Cortex of kidney (tissue), 1 donor: Measurements from ENCODE around the gene TMC5.
"Not testable (repeated sequence)": the region's sequence is repeated elsewhere in the genome, so short reads cannot be mapped to it uniquely, and the experiment has no call there.

Experiments used
- DNase-seq: peaks from one replicate; lab custom pipeline; 2025; lab: John Stamatoyannopoulos, UW

The TMC5 gene

GRCh38 chr16:19400711-19401110, 17.0 kb upstream of the TMC5 start:
- DNase-seq = no peak

- DNase-seq = no peak
These were observed 10.7 kb upstream of the TMC5 start for GRCh38 chr16:19406891-19407491.

- DNase-seq = no peak
These were observed 7.1 kb upstream of the TMC5 start for GRCh38 chr16:19410435-19411171.

GRCh38 chr16:19411298-19411697, 6.4 kb upstream of the TMC5 start:
- no peak for DNase-seq

GRCh38 chr16:19412055-19412454, 5.6 kb upstream of the TMC5 start:
- DNase-seq = not testable (repeated sequence)

GRCh38 chr16:19415461-19415860, 2.2 kb upstream of the TMC5 start:
- no peak for DNase-seq

DNA sequence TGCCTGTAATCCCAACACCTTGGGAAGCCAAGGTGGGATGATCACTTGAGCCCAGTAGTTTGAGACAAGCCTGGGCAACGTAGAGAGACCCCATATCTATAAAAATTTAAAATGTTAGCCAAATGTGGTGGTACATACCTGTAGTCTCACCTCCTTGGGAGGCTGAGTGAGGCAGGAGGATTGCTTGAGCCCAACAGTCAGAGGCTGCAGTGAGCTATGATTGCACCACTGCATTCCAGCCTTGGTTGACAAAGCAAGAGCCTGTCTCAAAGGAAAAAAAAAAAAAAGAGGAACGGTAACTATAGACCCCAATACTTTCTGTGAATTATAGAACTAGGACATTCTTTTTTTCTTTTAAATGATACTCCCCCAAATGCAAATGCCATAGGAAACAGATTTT, 1.8 kb upstream of the TMC5 start:
- no peak for DNase-seq

DNA sequence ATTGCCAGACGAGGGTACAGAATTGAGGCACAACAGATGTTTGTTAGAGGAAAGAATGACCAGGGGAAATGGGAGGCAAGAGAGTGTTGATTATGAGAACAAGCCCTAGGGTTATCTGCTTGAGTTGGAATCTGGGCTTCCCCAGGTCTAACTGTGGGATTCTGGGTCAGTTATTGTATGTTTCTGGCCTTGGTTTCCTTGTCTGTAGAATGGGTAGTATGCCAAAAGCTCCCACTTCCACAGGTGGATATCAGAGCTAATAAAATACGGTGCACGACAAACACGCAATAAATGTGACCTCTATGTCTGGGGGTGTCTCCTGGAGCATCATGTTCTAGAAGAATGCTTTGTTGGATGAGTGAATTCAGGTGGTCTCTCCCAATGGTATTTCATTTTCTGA, 517 bp downstream of the TMC5 start:
- DNase-seq = no peak

DNA sequence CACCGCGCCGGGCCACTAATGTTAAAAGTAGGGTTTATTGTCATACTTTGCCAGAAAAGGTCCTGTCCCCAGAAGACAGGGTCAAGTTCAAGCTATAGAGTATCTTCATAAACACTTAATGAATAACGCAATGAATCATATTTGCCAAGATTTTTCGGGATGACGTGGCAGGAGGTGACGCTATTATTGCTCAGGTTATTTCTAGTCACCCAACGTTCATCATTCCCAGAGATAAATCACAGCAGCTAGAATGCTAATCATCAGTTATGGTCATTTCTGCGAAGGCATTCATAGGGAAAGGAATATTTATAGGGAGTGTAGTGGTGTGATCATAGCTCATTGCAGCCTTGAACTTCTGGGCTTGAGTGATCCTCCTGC, 2.0 kb downstream of the TMC5 start:
- no peak for DNase-seq

- DNase-seq = no peak
These were observed 6.8 kb downstream of the TMC5 start for GRCh38 chr16:19424478-19424877.

DNA sequence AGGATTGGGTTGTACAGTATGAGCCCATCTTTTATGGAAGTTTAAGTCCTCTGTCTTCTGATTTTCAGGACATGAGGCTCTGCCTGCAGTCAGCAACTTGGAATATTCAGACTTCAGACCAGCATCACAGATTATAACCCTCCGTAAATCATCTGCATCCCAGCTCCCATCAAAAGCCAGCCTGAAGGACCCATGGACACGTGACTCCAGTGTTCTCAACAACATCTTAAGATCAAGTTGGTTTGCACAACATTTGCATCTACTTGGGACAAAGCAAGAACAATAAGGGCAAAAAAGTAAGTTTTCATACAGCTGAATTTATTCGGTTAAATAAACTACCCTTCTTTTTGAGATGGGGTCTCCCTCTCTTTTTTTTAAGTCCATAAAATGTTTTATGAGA, 12.7 kb downstream of the TMC5 start:
- no peak for DNase-seq

DNA sequence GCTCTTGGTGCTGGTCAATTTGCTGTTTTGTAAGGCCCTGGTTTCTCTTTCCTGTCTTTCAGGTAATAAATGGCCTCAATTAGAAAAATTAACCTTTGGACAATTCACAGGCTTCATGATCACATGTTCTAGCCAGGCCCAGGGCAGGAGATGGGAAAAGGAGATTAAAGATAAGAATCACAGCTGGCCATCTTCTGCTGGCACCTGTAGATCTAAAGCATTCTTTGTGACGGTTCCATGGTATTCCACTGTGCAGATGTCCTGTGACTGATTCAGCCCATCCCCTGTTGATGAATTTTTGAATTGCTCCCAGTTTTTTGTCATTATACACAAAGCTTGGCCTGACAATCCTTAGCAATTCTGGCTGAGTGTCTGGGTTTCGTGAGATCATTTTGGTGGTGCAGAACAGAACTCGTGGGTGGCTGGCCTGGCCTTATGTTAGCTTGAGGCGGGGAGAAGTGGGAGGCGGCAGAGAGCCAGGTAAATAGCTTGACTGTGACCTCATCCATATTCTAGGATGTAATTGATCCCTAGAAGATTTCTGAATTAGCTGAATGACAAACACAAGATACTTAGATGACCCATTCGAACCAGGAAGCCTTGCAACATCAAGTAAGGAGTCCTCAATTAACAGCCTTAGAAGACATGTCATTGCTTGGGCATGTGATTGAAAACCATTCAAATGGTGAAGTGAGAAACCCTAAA, 14.1 kb downstream of the TMC5 start:
- no peak for DNase-seq

- no peak for DNase-seq
These were observed 14.7 kb downstream of the TMC5 start for GRCh38 chr16:19432429-19432828.

- no peak for DNase-seq
These were observed 16.9 kb downstream of the TMC5 start for GRCh38 chr16:19434584-19434983.

DNA sequence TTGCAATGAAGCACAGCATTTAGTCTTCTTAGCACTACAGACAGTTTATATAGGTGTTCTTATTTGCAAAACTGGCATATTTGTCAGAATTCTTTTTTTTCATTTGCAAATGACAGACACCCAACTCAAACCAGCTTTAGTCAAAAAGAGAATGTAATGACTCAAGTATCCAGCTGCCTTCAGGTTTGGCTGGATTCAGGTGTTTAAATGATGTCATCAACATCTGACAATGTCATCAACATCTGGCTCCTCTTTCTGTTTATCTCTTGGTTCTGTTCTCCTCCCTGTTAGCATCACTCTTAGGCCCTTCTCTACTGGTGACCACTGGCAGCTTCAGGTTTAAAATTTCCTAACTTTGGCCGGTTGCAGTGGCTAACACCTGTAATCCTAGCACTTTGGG, 18.9 kb downstream of the TMC5 start:
- no peak for DNase-seq

DNA sequence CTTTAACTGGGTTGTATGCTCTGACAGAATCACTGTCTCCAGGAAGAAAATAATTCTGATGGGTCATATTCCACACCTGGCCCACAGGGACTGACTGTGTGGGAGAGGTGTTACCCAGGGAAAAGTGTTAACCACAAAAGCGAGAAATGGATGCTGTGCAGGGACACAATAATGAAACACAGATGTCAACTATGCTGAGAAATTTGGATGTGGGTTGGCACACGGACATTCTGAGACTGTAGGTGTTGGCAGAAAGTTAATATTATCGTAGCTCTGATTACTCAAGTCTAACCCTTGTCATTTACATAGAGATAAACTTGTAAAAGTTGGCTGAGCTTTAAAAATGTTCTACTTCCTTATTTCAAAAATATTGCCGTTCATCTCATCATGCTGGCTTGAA, 19.6 kb downstream of the TMC5 start:
- no peak for DNase-seq

GRCh38 chr16:19438739-19439138, 21.1 kb downstream of the TMC5 start:
- DNase-seq = no peak

- DNase-seq = no peak
These were observed 21.8 kb downstream of the TMC5 start for GRCh38 chr16:19439483-19439882.

DNA sequence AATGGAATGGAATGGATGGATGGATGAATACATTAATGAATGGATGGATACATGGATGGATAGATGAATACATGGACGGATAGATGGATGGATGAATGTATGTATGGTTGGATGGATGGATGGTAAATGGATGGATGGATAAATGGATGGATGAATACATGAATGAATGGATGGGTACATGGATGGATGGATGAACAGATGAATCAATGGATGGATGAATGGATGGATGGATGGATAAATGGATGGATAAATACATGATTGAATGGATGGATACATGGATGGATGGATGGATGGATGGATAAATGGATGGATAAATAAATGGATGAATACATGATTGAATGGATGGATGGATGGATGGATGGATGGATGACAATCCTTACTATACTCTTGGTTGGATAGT, 26.0 kb downstream of the TMC5 start:
- DNase-seq = no peak

DNA sequence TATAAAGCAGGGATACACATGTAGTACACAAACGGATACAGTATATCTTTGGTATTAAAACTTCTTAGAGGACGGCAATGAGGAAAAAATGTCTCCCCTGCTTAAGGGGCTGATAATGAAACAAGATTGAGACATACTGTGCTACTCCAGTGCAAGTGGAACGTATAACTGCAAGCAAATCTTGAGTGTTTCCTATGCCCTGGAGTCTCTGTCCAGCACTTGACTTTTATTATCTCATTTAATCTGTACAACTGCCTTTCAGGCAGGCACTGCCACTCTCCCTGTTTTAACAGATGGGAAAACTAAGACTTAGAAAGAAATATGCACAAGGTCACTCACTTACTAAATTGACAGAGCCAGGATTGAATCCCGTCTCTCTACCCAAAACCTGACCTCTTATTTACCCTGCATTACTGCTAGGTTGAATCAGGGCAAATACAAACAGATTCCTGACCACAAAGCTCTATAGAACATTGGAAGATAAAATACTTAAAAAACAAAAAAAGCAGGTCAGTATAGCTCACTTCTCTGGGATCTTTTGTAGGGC, 28.7 kb downstream of the TMC5 start:
- no peak for DNase-seq

DNA sequence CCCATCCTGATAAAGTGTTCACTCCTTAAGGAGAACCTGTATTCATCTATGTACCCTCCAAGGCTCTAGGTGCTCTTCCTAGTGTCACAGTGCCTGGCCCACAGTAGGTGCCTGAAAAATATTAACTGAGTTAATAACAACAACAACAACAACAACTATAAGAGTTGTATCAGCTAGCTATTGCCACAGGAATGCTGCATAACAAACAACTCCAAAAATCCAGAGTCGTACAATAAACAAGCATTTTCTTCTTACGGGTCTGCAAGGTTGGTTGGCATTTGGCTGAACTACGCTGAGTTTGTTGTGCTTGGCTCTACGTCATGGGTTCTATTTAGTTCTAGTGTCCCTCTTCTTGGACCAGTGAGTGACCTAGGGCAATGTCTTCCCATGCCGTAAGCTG, 29.2 kb downstream of the TMC5 start:
- no peak for DNase-seq

DNA sequence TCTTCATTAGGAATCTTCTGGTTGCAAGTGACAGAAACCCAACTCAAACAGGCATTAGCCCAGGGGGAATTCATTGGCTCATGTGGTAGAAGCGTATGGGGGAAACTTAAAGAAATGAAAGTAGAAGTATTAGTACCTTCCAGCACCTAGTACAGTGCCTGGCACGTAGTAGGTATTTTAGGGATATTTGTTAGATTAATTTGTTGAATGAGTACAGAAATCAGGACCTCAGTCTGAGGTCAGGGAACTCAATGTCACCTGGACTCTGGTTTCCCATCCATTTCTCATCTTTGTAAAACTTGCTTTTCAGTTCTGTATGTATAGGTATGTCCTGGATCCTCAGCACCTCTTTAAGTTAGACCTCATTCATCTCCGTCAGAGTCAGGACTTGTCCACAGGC, 32.5 kb downstream of the TMC5 start:
- DNase-seq = no peak

GRCh38 chr16:19458722-19459379, 41.2 kb downstream of the TMC5 start:
- DNase-seq = no peak
